Adrenal gland (tissue), 12 donors: ENCODE data around the gene PRRT2. TPM values are rescaled to one million over a fixed set of nuclear protein-coding genes. Genes with fewer than 3 reads are reported as not detected.

Experiments used
- DNase-seq, 7 donors: peaks; one replicate each; pipeline ENCODE4 v3.0.0-alpha.2; 2019 to 2020
- H3K27ac ChIP-seq, 5 donors: fragments of 200-600 bp; sonication (generic) in 4 of 5; 1 replicate in 3 of 5; 2 replicates in 2 of 5; pipeline versions ENCODE4 v1.5.1 to v1.8.0; 2016 to 2020; ENCODE audit warnings: mild to moderate bottlenecking in 1 of 5
- H3K27me3 ChIP-seq: fragments of 200-600 bp; 2 replicates; pipeline ENCODE4 v1.8.0; 2021
- H3K36me3 ChIP-seq, 2 donors: fragments of 200-600 bp; replicated peaks in 1 of 2; 1 replicate in 1 of 2; 2 replicates in 1 of 2; pipeline versions ENCODE4 v1.5.1 to v1.8.0; 2018 to 2022
- H3K4me1 ChIP-seq, 2 donors: fragments of 200-600 bp; replicated peaks in 1 of 2; 1 replicate in 1 of 2; 2 replicates in 1 of 2; pipeline versions ENCODE4 v1.5.1 to v1.8.0; 2018 to 2021
- H3K4me3 ChIP-seq, 4 donors: fragments of 200-600 bp; sonication (generic) in 3 of 4; one replicate each; pipeline ENCODE4 v1.5.1; 2016 to 2018
- H3K9me3 ChIP-seq, 3 donors: fragments of 200-600 bp; sonication (generic) in 1 of 3; replicated peaks in 1 of 3; 1 replicate in 2 of 3; 2 replicates in 1 of 3; pipeline versions ENCODE4 v1.5.1 to v1.8.0; 2016 to 2021
- CTCF ChIP-seq, 6 experiments: fragments of 450-650 bp in 4 of 6; fragments of 200-600 bp in 2 of 6; sonication (generic) in 1 of 6; IDR thresholded peaks; 1 replicate in 5 of 6; 2 replicates in 1 of 6; pipeline versions ENCODE4 v1.5.1 to v1.8.0; 2016 to 2021; ENCODE audit warnings: antibody characterized with exemption in 6 of 6, mild to moderate bottlenecking in 2 of 6, moderate library complexity in 1 of 6
- POLR2A ChIP-seq, 2 donors: fragments of 450-650 bp; IDR thresholded peaks; one replicate each; pipeline ENCODE4 v1.6.1; 2017; ENCODE audit warnings: antibody characterized with exemption in 2 of 2, mild to moderate bottlenecking in 2 of 2, moderate library complexity in 1 of 2
- WGBS, 4 donors: extraction: QIAGEN DNeasy Blood & Tissue Kit in 2 of 4; methylation state at CpG; one replicate each; pipeline versions ENCODE4 v1.1.5 to v1.1.7; 2013 to 2017; 5-methylcytosine and 5-hydroxymethylcytosine counted together
- intact Hi-C, 2 donors: fragments of 100-400 bp; cut with DNase I; formaldehyde crosslinking; loops; one replicate each; pipeline versions ENCODE4 v1.14.1 to v1.15.0; 2022 to 2023
- polyA plus RNA-seq, 3 donors: library from polyadenylated mRNA; stranded (reverse); fragments of 200-250 nt in 2 of 3; fragments of 350-450 nt in 1 of 3; fragmentation: Illumina TruSeq in 1 of 3; extraction: RNeasy Lipid Tissue Mini Kit (QIAGEN cat#74804) in 1 of 3; gene quantifications; one replicate each; pipeline ENCODE4 v1.2.3, GENCODE V29; 2013 to 2014
- total RNA-seq, 9 donors: library from RNA; depleted of rRNA in 4 of 9; stranded (reverse); fragments of >200 nt in 4 of 9; fragments of 120-200 nt in 1 of 9; fragmentation: NEBNext Ultra II Directional in 1 of 9; extraction: Animal tissue kit (Norgen Biotek cat#: 25700) in 1 of 9; gene quantifications; one replicate each; pipeline versions ENCODE4 v1.1.0 to v1.2.4, GENCODE V29; 2013 to 2023
- donor health status: healthy with polysubstance abuse.
- donor health status: Bipolar disorder and iron deficiency.
- donor health status: DM: yes; HTN: yes; CAD: no.
- donor health status: DM: no; HTN: no; CAD: no.
- donor health status: DM: no; HTN: no; CAD: no.
- donor health status: DM: yes; HTN: yes; CAD: no.

Gene PRRT2
- total and polyA plus RNA-seq, 12 donors = 0.97 to 32.0 (median 2.4) TPM; not detected in 1

GRCh38 chr16:29841631-29842030 lies 29.6 kb downstream of the PRRT2 start:
- Histone ChIP-seq H3K4me1 (peaks cover 16 to 22% of the 10 kb centered on the region in 2 donors), H3K36me3 (peaks cover 0 to 98% of the 10 kb centered on the region in 2 donors), H3K9me3 (no peaks in the 10 kb centered on the region), H3K27ac (peak overlapping the region in 2 of 5 donors; percentile 67 to 87), H3K27me3 (no peaks in the 10 kb centered on the region), H3K4me3 (no peak overlapping the region)
- intact Hi-C loops = no loop called here
- DNase-seq = no peak
- WGBS, 4 donors = 93 to 100% (median 95%) methylated on average over 7 to 23 of the region's 23 CpGs
- no peak for TF ChIP-seq CTCF (IDR thresholded peaks at IDR 0.05)
- no peak for TF ChIP-seq POLR2A (IDR thresholded peaks at IDR 0.05)

DNA sequence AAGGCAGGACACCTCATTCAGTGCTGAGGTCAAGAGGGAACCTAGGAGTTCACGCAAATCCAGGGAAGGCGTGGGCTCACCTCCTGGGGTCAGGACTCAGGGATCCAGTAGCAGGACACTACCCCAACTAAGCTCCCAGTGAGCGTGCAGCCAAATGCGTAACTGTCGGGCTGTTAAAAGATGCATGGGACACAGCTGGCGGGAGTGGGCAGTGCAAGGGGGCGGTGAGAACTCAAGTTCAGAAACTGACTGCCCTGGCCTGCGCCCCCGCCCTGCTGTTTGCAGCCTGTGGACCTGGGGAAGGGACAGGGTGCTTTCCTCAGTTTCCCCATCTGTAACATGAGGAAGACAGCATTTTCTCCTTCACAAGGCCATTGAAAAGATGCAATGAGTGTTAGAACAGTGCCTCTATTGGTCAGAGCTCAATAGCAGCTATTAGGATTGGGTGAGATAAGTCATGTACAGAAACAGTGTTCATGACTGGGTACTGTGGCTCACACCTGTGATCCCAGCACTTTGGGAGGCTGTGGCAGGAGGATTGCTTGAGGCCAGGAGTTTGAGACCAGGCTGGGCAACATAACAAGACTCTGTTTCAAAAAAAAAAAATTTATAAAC lies 30.8 kb downstream of the PRRT2 start:
- Histone ChIP-seq H3K4me3 (no peak overlapping the region), H3K4me1 (peaks cover 16 to 22% of the 10 kb centered on the region in 2 donors), H3K9me3 (no peaks in the 10 kb centered on the region), H3K36me3 (peaks cover 0 to 98% of the 10 kb centered on the region in 2 donors), H3K27me3 (no peaks in the 10 kb centered on the region), H3K27ac (no peak overlapping the region)
- WGBS, 4 donors = 95 to 99% (median 97%) methylated on average over 7 to 9 of the region's 9 CpGs
- TF ChIP-seq POLR2A (IDR thresholded peaks at IDR 0.05) = no peak
- intact Hi-C loops = no loop called here
- DNase-seq = no peak

DNA sequence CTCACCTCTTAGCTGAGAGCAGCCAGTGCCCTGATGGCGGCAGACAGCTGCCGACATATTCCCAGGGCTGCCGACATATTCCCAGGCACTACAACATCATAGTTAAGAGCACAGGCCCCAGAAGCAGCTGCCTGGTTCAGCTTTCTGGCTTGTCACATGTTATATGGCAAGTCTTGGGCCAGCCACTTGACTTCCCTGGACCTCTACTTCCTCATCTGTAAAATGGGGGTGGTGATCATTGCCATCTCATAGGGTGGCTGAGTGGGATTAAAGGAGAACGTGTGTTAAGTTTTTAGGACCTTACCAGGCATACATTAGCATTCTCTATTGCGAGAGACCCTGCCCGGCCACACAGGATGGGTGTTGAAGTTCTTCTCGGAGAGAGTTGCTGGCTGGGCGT lies 31.9 kb downstream of the PRRT2 start:
- DNase-seq = no peak
- H3K36me3 ChIP-seq = peaks cover 0 to 92% of the 10 kb centered on the region in 2 donors
- no peak overlapping the region for H3K4me3 ChIP-seq
- no peak for TF ChIP-seq POLR2A (IDR thresholded peaks at IDR 0.05)
- intact Hi-C loops = no loop called here
- H3K9me3 ChIP-seq = no peaks in the 10 kb centered on the region
- peak overlapping the region in 4 of 5 donors; percentile 3 to 85 (median 68) for H3K27ac ChIP-seq
- WGBS, 4 donors = 93 to 98% (median 94%) methylated on average over 6 to 8 of the region's 8 CpGs
- peaks cover 16 to 18% of the 10 kb centered on the region in 2 donors for H3K4me1 ChIP-seq
- H3K27me3 ChIP-seq = no peaks in the 10 kb centered on the region

GRCh38 chr16:29844575-29845331 lies 32.8 kb downstream of the PRRT2 start:
- H3K4me1 ChIP-seq = peaks cover 11% of the 10 kb centered on the region in 2 donors
- peak in 6 of 7 donors; percentile 78 to 87 (median 85) for DNase-seq
- peak overlapping the region in 4 of 5 donors; percentile 3 to 85 (median 68) for H3K27ac ChIP-seq
- H3K9me3 ChIP-seq = no peaks in the 10 kb centered on the region
- H3K4me3 ChIP-seq = no peak overlapping the region
- H3K36me3 ChIP-seq = peaks cover 0 to 84% of the 10 kb centered on the region in 2 donors
- no peak for TF ChIP-seq CTCF (IDR thresholded peaks at IDR 0.05)
- peak in 1 of 2 donors; percentile 37 for TF ChIP-seq POLR2A (IDR thresholded peaks at IDR 0.05)
- intact Hi-C loops = no loop called here
- no peaks in the 10 kb centered on the region for H3K27me3 ChIP-seq
- 77 to 81% (median 79%) methylated on average over 17 to 28 of the region's 28 CpGs for WGBS, 4 donors

- WGBS, 4 donors = 91 to 96% (median 93%) methylated on average over 10 to 18 of the region's 18 CpGs
- intact Hi-C loops = no loop called here
- DNase-seq = peak in 1 of 7 donors; percentile 47
- no peaks in the 10 kb centered on the region for H3K27me3 ChIP-seq
- peaks cover 0 to 75% of the 10 kb centered on the region in 2 donors for H3K36me3 ChIP-seq
- H3K4me1 ChIP-seq = peaks cover 4 to 5% of the 10 kb centered on the region in 2 donors
- no peak for TF ChIP-seq CTCF (IDR thresholded peaks at IDR 0.05)
- TF ChIP-seq POLR2A (IDR thresholded peaks at IDR 0.05) = no peak
- no peaks in the 10 kb centered on the region for H3K9me3 ChIP-seq
- H3K4me3 ChIP-seq = no peak overlapping the region
- H3K27ac ChIP-seq = peak overlapping the region in 3 of 5 donors; percentile 45 to 73 (median 59)
Observed at GRCh38 chr16:29845656-29846055, 33.7 kb downstream of the PRRT2 start.
